Neural cell (in vitro differentiated cells): Measurements from ENCODE around the gene CCDC24. TPM values are rescaled to one million over a fixed set of nuclear protein-coding genes. Genes with fewer than 3 reads are reported as not detected.

ENCODE experiments used
- H2AFZ ChIP-seq: fragments of 200-600, 300-800 bp; sonication (generic), shearing (Covaris generic); 2 replicates; pipeline ENCODE4 v1.6.0; 2014; ENCODE audit warnings: low read depth, mild to moderate bottlenecking, antibody characterized with exemption, low read length, moderate library complexity
- H3F3A ChIP-seq: fragments of 200-600 bp; shearing (Covaris generic); 2 replicates; pipeline ENCODE4 v1.6.1; 2016; ENCODE audit warnings: mild to moderate bottlenecking, moderate library complexity, mixed read lengths, antibody characterized with exemption, low read length; ENCODE audit not compliant: insufficient read depth, poor library complexity, severe bottlenecking
- H3K27ac ChIP-seq: fragments of 200-600, 300-800 bp; sonication (generic), shearing (Covaris generic); 2 replicates; pipeline ENCODE4 v1.5.1; 2014; ENCODE audit warnings: mild to moderate bottlenecking, low read length, moderate library complexity
- H3K27me3 ChIP-seq: fragments of 300-800, 200-600 bp; sonication (generic), shearing (Covaris generic); 2 replicates; pipeline ENCODE4 v1.6.0; 2014; ENCODE audit warnings: mild to moderate bottlenecking, low read depth, low read length, moderate library complexity; ENCODE audit not compliant: insufficient read depth
- H3K36me3 ChIP-seq: fragments of 300-800, 200-600 bp; sonication (generic), shearing (Covaris generic); 2 replicates; pipeline ENCODE4 v1.5.1; 2014; ENCODE audit warnings: mild to moderate bottlenecking, antibody characterized with exemption, low read length, moderate library complexity; ENCODE audit not compliant: insufficient read depth
- H3K4me2 ChIP-seq: fragments of 300-800, 200-600 bp; sonication (generic), shearing (Covaris generic); 2 replicates; pipeline ENCODE4 v1.6.0; 2014; ENCODE audit warnings: mild to moderate bottlenecking, low read length
- H3K4me3 ChIP-seq: fragments of 300-800, 200-600 bp; sonication (generic), shearing (Covaris generic); 2 replicates; pipeline ENCODE4 v1.5.1; 2014; ENCODE audit warnings: mild to moderate bottlenecking, low read length, moderate library complexity
- H3K79me2 ChIP-seq: fragments of 200-600 bp; shearing (Covaris generic); replicated peaks from 2 replicates; pipeline ENCODE4 v1.6.0; 2014; ENCODE audit warnings: mild to moderate bottlenecking, low read length, moderate library complexity; ENCODE audit not compliant: insufficient read depth
- H3K9ac ChIP-seq: fragments of 300-800, 200-600 bp; sonication (generic), shearing (Covaris generic); 2 replicates; pipeline ENCODE4 v1.6.1; 2016; ENCODE audit warnings: mild to moderate bottlenecking, low read length, mixed read lengths
- H3K9me2 ChIP-seq: fragments of 200-600 bp; shearing (Covaris generic); 2 replicates; pipeline ENCODE4 v1.6.1; 2016; ENCODE audit warnings: mild to moderate bottlenecking, low read length, mixed read lengths; ENCODE audit not compliant: insufficient read depth
- H3K9me3 ChIP-seq: fragments of 200-600, 300-800 bp; sonication (generic), shearing (Covaris generic); 2 replicates; pipeline ENCODE4 v1.6.1; 2016; ENCODE audit warnings: mild to moderate bottlenecking, mixed run types, low read length, moderate library complexity, mixed read lengths
- H4K20me1 ChIP-seq: fragments of 200-600 bp; shearing (Covaris generic); 2 replicates; pipeline ENCODE4 v1.6.1; 2016; ENCODE audit warnings: mild to moderate bottlenecking, mixed run types; ENCODE audit not compliant: insufficient read depth
- CTCF ChIP-seq: fragments of 450-650 bp; IDR thresholded peaks from 2 replicates; pipeline ENCODE4 v1.5.1; 2014; ENCODE audit warnings: antibody characterized with exemption, mild to moderate bottlenecking, moderate library complexity; ENCODE audit not compliant: poor library complexity, severe bottlenecking
- EP300 ChIP-seq: fragments of 450-650 bp; conservative IDR thresholded peaks from 2 replicates; pipeline ENCODE4 v1.6.1; 2014; ENCODE audit warnings: antibody characterized with exemption, mild to moderate bottlenecking, moderate library complexity; ENCODE audit not compliant: poor library complexity, severe bottlenecking
- EZH2 ChIP-seq: fragments of 200-600, 300-800 bp; shearing (Covaris generic), sonication (generic); IDR thresholded peaks from 2 replicates; pipeline ENCODE4 v1.6.1; 2014; ENCODE audit warnings: antibody characterized with exemption, low read length, borderline replicate concordance, mild to moderate bottlenecking; ENCODE audit not compliant: insufficient read depth, poor library complexity, severe bottlenecking
- MXI1 ChIP-seq: fragments of 450-650 bp; conservative IDR thresholded peaks from 2 replicates; pipeline ENCODE4 v1.6.1; 2014; ENCODE audit warnings: antibody characterized with exemption, mild to moderate bottlenecking; ENCODE audit not compliant: poor library complexity, severe bottlenecking
- POLR2AphosphoS5 ChIP-seq: IDR thresholded peaks from 2 replicates; pipeline ENCODE4 v1.6.1; 2012
- RAD21 ChIP-seq: fragments of 450-650 bp; conservative IDR thresholded peaks from 2 replicates; pipeline ENCODE4 v1.6.1; 2014; ENCODE audit warnings: antibody characterized with exemption, mild to moderate bottlenecking, moderate library complexity
- REST ChIP-seq: IDR thresholded peaks from 2 replicates; pipeline ENCODE4 v1.6.1; 2012; ENCODE audit warnings: borderline replicate concordance
- SMC3 ChIP-seq: fragments of 450-650 bp; conservative IDR thresholded peaks from 2 replicates; pipeline ENCODE4 v1.6.1; 2014; ENCODE audit warnings: antibody characterized with exemption, mild to moderate bottlenecking, moderate library complexity; ENCODE audit not compliant: poor library complexity
- TAF1 ChIP-seq: IDR thresholded peaks from 2 replicates; pipeline ENCODE4 v1.6.1; 2012; ENCODE audit warnings: low read depth
- polyA plus RNA-seq: library from polyadenylated mRNA; depleted of rRNA; stranded (reverse); fragments of >200 nt; gene quantifications from 2 replicates; pipeline ENCODE4 v1.2.3, GENCODE V29; 2014

CCDC24 gene
- polyA plus RNA-seq, 1 donor from 2014 or later = 16.5 TPM

- Histone ChIP-seq H3K36me3 (no peaks in the 10 kb centered on the region), H3K4me2 (no peak overlapping the region), H3F3A (no peaks in the 10 kb centered on the region), H3K9me2 (no peaks in the 10 kb centered on the region), H3K27me3 (no peaks in the 10 kb centered on the region), H3K9ac (peak overlapping the region; percentile 76), H3K9me3 (no peaks in the 10 kb centered on the region), H3K79me2 (peaks cover 40% of the 10 kb centered on the region), H3K27ac (no peak overlapping the region), H4K20me1 (peaks cover 3% of the 10 kb centered on the region), H2AFZ (no peak overlapping the region), H3K4me3 (peak overlapping the region; percentile 94)
- TF ChIP-seq MXI1 = no peak
- no peak for TF ChIP-seq EP300
- TF ChIP-seq POLR2AphosphoS5 = no peak
- no peak for TF ChIP-seq EZH2
- TF ChIP-seq TAF1 = no peak
- no peak for TF ChIP-seq RAD21
- TF ChIP-seq SMC3 = no peak
- TF ChIP-seq REST = no peak
- TF ChIP-seq CTCF = no peak
Observed at GRCh38 chr1:43977376-43978263, 13.8 kb upstream of the CCDC24 start.

- Histone ChIP-seq H3K36me3 (no peaks in the 10 kb centered on the region), H2AFZ (no peak overlapping the region), H3K79me2 (peaks cover 40% of the 10 kb centered on the region), H3K9me2 (no peaks in the 10 kb centered on the region), H3K4me3 (peak overlapping the region; percentile 79), H3K27ac (no peak overlapping the region), H3K9ac (peak overlapping the region; percentile 76), H3F3A (no peaks in the 10 kb centered on the region), H4K20me1 (peaks cover 3% of the 10 kb centered on the region), H3K9me3 (no peaks in the 10 kb centered on the region), H3K27me3 (no peaks in the 10 kb centered on the region), H3K4me2 (peak overlapping the region; percentile 82)
- TF ChIP-seq SMC3 = no peak
Observed at GRCh38 chr1:43978264-43978550, 13.2 kb upstream of the CCDC24 start.
